Muscle of leg (tissue), 11 donors: ENCODE measurements around the gene SLC25A25. TPM values are rescaled to one million over a fixed set of nuclear protein-coding genes. Genes with fewer than 3 reads are reported as not detected.

Experiments used
- DNase-seq: peaks from one replicate; pipeline ENCODE4 v3.0.0; 2013
- H3K27ac ChIP-seq: one replicate; pipeline ENCODE4 v1.5.1; 2013; ENCODE audit warnings: mild to moderate bottlenecking, low read length, control low read depth
- H3K27me3 ChIP-seq: one replicate; pipeline ENCODE4 v1.6.1; 2013; ENCODE audit warnings: low read length; ENCODE audit not compliant: control insufficient read depth, insufficient read depth
- H3K36me3 ChIP-seq: one replicate; pipeline ENCODE4 v1.6.1; 2013; ENCODE audit warnings: low read length; ENCODE audit not compliant: control insufficient read depth, insufficient read depth
- H3K4me1 ChIP-seq: one replicate; pipeline ENCODE4 v1.6.1; 2013; ENCODE audit warnings: low read length; ENCODE audit not compliant: control insufficient read depth, insufficient read depth
- H3K4me3 ChIP-seq: one replicate; pipeline ENCODE4 v1.5.1; 2013; ENCODE audit warnings: low read length, control low read depth
- H3K9me3 ChIP-seq: replicated peaks from 2 replicates; pipeline ENCODE4 v1.6.1; 2013; ENCODE audit warnings: low read depth, low read length; ENCODE audit not compliant: control insufficient read depth
- WGBS: methylation state at CpG from one replicate; pipeline ENCODE4 v1.1.5; 2013; ENCODE audit warnings: missing lambda C conversion rate; ENCODE audit not compliant: insufficient coverage; 5-methylcytosine and 5-hydroxymethylcytosine counted together
- polyA plus RNA-seq, 8 donors: library from polyadenylated mRNA; unstranded; fragments of 120-200 nt; gene quantifications; one replicate each; pipeline versions ENCODE4 v1.2.1 to v1.2.3, GENCODE V29; 2013; ENCODE audit warnings: inconsistent platforms in 1 of 8, low replicate concordance in 1 of 8; ENCODE audit not compliant: insufficient read length in 8 of 8, insufficient read depth in 1 of 8
- total RNA-seq: library from RNA; stranded (reverse); fragments of 120-200 nt; gene quantifications from one replicate; pipeline ENCODE4 v1.2.4, GENCODE V29; 2013

Gene SLC25A25
- total and polyA plus RNA-seq, 9 donors = 12.9 to 15.3 (median 14.4) TPM

- H3K27me3 ChIP-seq = no peaks in the 10 kb centered on the region
- 86% methylated on average over 23 of the region's 23 CpGs for WGBS
- DNase-seq = no peak
- no peak overlapping the region for H3K4me3 ChIP-seq
- H3K36me3 ChIP-seq = peaks cover 68% of the 10 kb centered on the region
- peaks cover 85% of the 10 kb centered on the region for H3K4me1 ChIP-seq
- no peaks in the 10 kb centered on the region for H3K9me3 ChIP-seq
- H3K27ac ChIP-seq = peak overlapping the region; percentile 53
Observed at GRCh38 chr9:128102861-128103588, 35.0 kb downstream of the SLC25A25 start.

GRCh38 chr9:128103589-128103962, 35.5 kb downstream of the SLC25A25 start:
- no peaks in the 10 kb centered on the region for H3K27me3 ChIP-seq
- H3K36me3 ChIP-seq = peaks cover 72% of the 10 kb centered on the region
- peaks cover 84% of the 10 kb centered on the region for H3K4me1 ChIP-seq
- no peak for DNase-seq
- no peaks in the 10 kb centered on the region for H3K9me3 ChIP-seq
- peak overlapping the region; percentile 53 for H3K27ac ChIP-seq
- WGBS = 58% methylated on average over 8 of the region's 8 CpGs
- no peak overlapping the region for H3K4me3 ChIP-seq

GRCh38 chr9:128104171-128104618, 36.2 kb downstream of the SLC25A25 start:
- Histone ChIP-seq H3K4me1 (peaks cover 84% of the 10 kb centered on the region), H3K27ac (peak overlapping the region; percentile 77), H3K36me3 (peaks cover 74% of the 10 kb centered on the region), H3K27me3 (no peaks in the 10 kb centered on the region), H3K9me3 (no peaks in the 10 kb centered on the region), H3K4me3 (no peak overlapping the region)
- DNase-seq = peak; percentile 74
- 72% methylated on average over 6 of the region's 6 CpGs for WGBS

GRCh38 chr9:128105538-128106175, 37.6 kb downstream of the SLC25A25 start:
- peaks cover 75% of the 10 kb centered on the region for H3K4me1 ChIP-seq
- no peaks in the 10 kb centered on the region for H3K9me3 ChIP-seq
- no peak overlapping the region for H3K27ac ChIP-seq
- H3K27me3 ChIP-seq = no peaks in the 10 kb centered on the region
- no peak overlapping the region for H3K4me3 ChIP-seq
- peaks cover 73% of the 10 kb centered on the region for H3K36me3 ChIP-seq
- WGBS = 86% methylated on average over 21 of the region's 21 CpGs
- no peak for DNase-seq

GRCh38 chr9:128106181-128106939, 38.3 kb downstream of the SLC25A25 start:
- H3K36me3 ChIP-seq = peaks cover 66% of the 10 kb centered on the region
- no peak overlapping the region for H3K4me3 ChIP-seq
- H3K27me3 ChIP-seq = no peaks in the 10 kb centered on the region
- no peaks in the 10 kb centered on the region for H3K9me3 ChIP-seq
- no peak overlapping the region for H3K27ac ChIP-seq
- 90% methylated on average over 20 of the region's 23 CpGs for WGBS
- no peak for DNase-seq
- H3K4me1 ChIP-seq = peaks cover 74% of the 10 kb centered on the region

GRCh38 chr9:128106940-128107467, 39.0 kb downstream of the SLC25A25 start:
- H3K4me1 ChIP-seq = peaks cover 68% of the 10 kb centered on the region
- peaks cover 59% of the 10 kb centered on the region for H3K36me3 ChIP-seq
- H3K4me3 ChIP-seq = no peak overlapping the region

GRCh38 chr9:128107468-128108268, 39.6 kb downstream of the SLC25A25 start:
- Histone ChIP-seq H3K27ac (peak overlapping the region; percentile 17), H3K4me3 (no peak overlapping the region), H3K27me3 (no peaks in the 10 kb centered on the region), H3K4me1 (peaks cover 61% of the 10 kb centered on the region), H3K36me3 (peaks cover 53% of the 10 kb centered on the region), H3K9me3 (no peaks in the 10 kb centered on the region)
- 64% methylated on average over 13 of the region's 18 CpGs for WGBS
- DNase-seq = no peak

More at GRCh38 chr9:128106940-128107467, 39.0 kb downstream of the SLC25A25 start:
- no peak for DNase-seq
- H3K27ac ChIP-seq = no peak overlapping the region
- no peaks in the 10 kb centered on the region for H3K9me3 ChIP-seq
- 90% methylated on average over 23 of the region's 23 CpGs for WGBS
- no peaks in the 10 kb centered on the region for H3K27me3 ChIP-seq

- 62% methylated on average over 8 of the region's 15 CpGs for WGBS
- Histone ChIP-seq H3K4me3 (no peak overlapping the region), H3K36me3 (peaks cover 49% of the 10 kb centered on the region), H3K27me3 (no peaks in the 10 kb centered on the region), H3K27ac (peak overlapping the region; percentile 17), H3K4me1 (peaks cover 53% of the 10 kb centered on the region), H3K9me3 (no peaks in the 10 kb centered on the region)
- DNase-seq = no peak
Observed at GRCh38 chr9:128108269-128109049, 40.4 kb downstream of the SLC25A25 start.
